Measurements from ENCODE around the gene CALR3.
"Not testable (repeated sequence)": the region's sequence is repeated elsewhere in the genome, so short reads cannot be mapped to it uniquely, and the experiment has no call there.

DNA sequence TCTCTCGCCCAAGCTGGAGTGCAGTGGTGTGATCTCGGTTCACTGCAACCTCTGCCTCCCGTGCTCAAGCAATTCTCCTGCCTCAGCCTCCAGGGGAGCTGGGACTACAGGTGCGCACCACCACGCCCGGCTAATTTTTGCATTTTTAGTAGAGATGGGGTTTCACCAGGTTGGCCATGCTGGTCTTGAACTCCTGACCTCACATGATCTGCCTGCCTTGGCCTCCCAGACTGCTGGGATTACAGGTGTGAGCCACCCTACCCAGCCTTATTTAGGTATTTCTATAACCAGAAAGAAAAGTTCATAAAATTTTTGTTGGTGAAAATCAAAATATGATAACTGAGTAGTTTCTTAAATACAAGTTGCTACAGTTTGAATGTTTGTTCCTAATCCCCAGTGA is 47.8 kb upstream of the CALR3 start:
- TF ChIP-seq, protein P1, sequence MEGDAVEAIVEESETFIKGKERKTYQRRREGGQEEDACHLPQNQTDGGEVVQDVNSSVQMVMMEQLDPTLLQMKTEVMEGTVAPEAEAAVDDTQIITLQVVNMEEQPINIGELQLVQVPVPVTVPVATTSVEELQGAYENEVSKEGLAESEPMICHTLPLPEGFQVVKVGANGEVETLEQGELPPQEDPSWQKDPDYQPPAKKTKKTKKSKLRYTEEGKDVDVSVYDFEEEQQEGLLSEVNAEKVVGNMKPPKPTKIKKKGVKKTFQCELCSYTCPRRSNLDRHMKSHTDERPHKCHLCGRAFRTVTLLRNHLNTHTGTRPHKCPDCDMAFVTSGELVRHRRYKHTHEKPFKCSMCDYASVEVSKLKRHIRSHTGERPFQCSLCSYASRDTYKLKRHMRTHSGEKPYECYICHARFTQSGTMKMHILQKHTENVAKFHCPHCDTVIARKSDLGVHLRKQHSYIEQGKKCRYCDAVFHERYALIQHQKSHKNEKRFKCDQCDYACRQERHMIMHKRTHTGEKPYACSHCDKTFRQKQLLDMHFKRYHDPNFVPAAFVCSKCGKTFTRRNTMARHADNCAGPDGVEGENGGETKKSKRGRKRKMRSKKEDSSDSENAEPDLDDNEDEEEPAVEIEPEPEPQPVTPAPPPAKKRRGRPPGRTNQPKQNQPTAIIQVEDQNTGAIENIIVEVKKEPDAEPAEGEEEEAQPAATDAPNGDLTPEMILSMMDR (IDR thresholded peaks at IDR 0.05) = not testable (repeated sequence)
- TF ChIP-seq POLR2AphosphoS5 (IDR thresholded peaks at IDR 0.05; ENCODE audit: insufficient read depth in 1 of 2, low read depth in 1 of 2); POLR2A (IDR thresholded peaks at IDR 0.05): not testable (repeated sequence)
